IMR-90 (cell line): ENCODE data around the gene MED19. TPM values are rescaled to one million over a fixed set of nuclear protein-coding genes. Genes with fewer than 3 reads are reported as not detected.

ENCODE experiments used
- ATAC-seq: fragments of 200-7000 bp; cut with Tn5 transposase; 2 replicates; pipeline ENCODE4 v1.9.1; 2020; ENCODE audit warnings: low read depth, mild to moderate bottlenecking, moderate library complexity
- BruUV-seq: library from RNA; stranded (reverse); fragments of 400-500 nt; replicated peaks from 2 replicates; lab custom pipeline; 2021; lab: Mats Ljungman, UMichigan
- CTCF ChIA-PET: fragments of 300-600 bp; formaldehyde crosslinking; extraction: SDS; loops from one replicate; lab custom pipeline; 2021; ENCODE audit warnings: antibody characterized with exemption; lab: Yijun Ruan, JAX
- POLR2A ChIA-PET: fragments of 300-600 bp; sonication (Branson Sonifier 250); formaldehyde crosslinking; loops from one replicate; lab custom pipeline; 2022; ENCODE audit warnings: antibody characterized with exemption; ENCODE audit not compliant: unreplicated experiment; lab: Charles Lee
- DNase-seq: peaks from one replicate; pipeline ENCODE4 v3.0.0; 2013
- H2AFZ ChIP-seq: replicated peaks from 2 replicates; pipeline ENCODE3; 2013; ENCODE audit warnings: low read length, mild to moderate bottlenecking; ENCODE audit not compliant: poor library complexity
- H2AK5ac ChIP-seq: 2 replicates; pipeline ENCODE4 v1.6.1; 2013; ENCODE audit warnings: low read depth, low read length, inconsistent platforms
- H2AK9ac ChIP-seq: replicated peaks from 2 replicates; pipeline ENCODE3; 2013; ENCODE audit warnings: mild to moderate bottlenecking, low read depth, low read length, moderate library complexity; ENCODE audit not compliant: poor library complexity
- H2BK120ac ChIP-seq: 2 replicates; pipeline ENCODE4 v1.6.1; 2013; ENCODE audit warnings: low read depth, low read length, inconsistent platforms
- H2BK15ac ChIP-seq: 3 replicates; pipeline ENCODE4 v1.6.1; 2013; ENCODE audit warnings: low read depth, low read length, inconsistent platforms
- H2BK20ac ChIP-seq: 2 replicates; pipeline ENCODE4 v1.6.1; 2013; ENCODE audit warnings: low read depth, mild to moderate bottlenecking, inconsistent platforms, low read length, moderate library complexity
- H2BK5ac ChIP-seq: 2 replicates; pipeline ENCODE4 v1.6.1; 2013; ENCODE audit warnings: mild to moderate bottlenecking, low read depth, low read length, inconsistent platforms; ENCODE audit not compliant: poor library complexity, severe bottlenecking
- H3K14ac ChIP-seq: replicated peaks from 2 replicates; pipeline ENCODE4 v1.6.1; 2013; ENCODE audit warnings: low read depth, low read length, inconsistent platforms
- H3K18ac ChIP-seq: 2 replicates; pipeline ENCODE4 v1.6.1; 2013; ENCODE audit warnings: low read depth, low read length, control low read depth
- H3K23ac ChIP-seq: 2 replicates; pipeline ENCODE4 v1.6.1; 2013; ENCODE audit warnings: low read depth, low read length, inconsistent platforms
- H3K27ac ChIP-seq: 2 replicates; pipeline ENCODE4 v1.5.1; 2013; ENCODE audit warnings: mild to moderate bottlenecking, control low read depth, low read length; ENCODE audit not compliant: insufficient read depth
- H3K27me3 ChIP-seq: 2 replicates; pipeline ENCODE4 v1.6.1; 2013; ENCODE audit warnings: low read length; ENCODE audit not compliant: control insufficient read depth, insufficient read depth
- H3K36me3 ChIP-seq: 2 replicates; pipeline ENCODE4 v1.6.1; 2013; ENCODE audit warnings: low read length, mixed read lengths; ENCODE audit not compliant: control insufficient read depth, insufficient read depth
- H3K4ac ChIP-seq: 2 replicates; pipeline ENCODE4 v1.6.1; 2013; ENCODE audit warnings: low read depth, low read length, inconsistent platforms
- H3K4me1 ChIP-seq: 2 replicates; pipeline ENCODE4 v1.6.1; 2013; ENCODE audit warnings: low read length, mixed read lengths; ENCODE audit not compliant: control insufficient read depth, insufficient read depth
- H3K4me2 ChIP-seq: 2 replicates; pipeline ENCODE4 v1.6.1; 2013; ENCODE audit warnings: low read depth, mild to moderate bottlenecking, control low read depth, low read length, moderate library complexity
- H3K4me3 ChIP-seq: 2 replicates; pipeline ENCODE4 v1.5.1; 2013; ENCODE audit warnings: low read depth, mild to moderate bottlenecking, control low read depth, low read length, moderate library complexity; ENCODE audit not compliant: insufficient read depth
- H3K56ac ChIP-seq: 2 replicates; pipeline ENCODE4 v1.6.1; 2013; ENCODE audit warnings: low read length, inconsistent platforms; ENCODE audit not compliant: insufficient read depth; ENCODE audit errors: extremely low read depth
- H3K79me1 ChIP-seq, 2 experiments: 2 replicates each; pipeline ENCODE4 v1.6.1; 2013; ENCODE audit warnings: low read length in 2 of 2, inconsistent platforms in 1 of 2, low read depth in 1 of 2
- H3K9ac ChIP-seq: 2 replicates; pipeline ENCODE4 v1.6.1; 2013; ENCODE audit warnings: low read depth, low read length, control low read depth
- H3K9me1 ChIP-seq: 2 replicates; pipeline ENCODE4 v1.6.1; 2013; ENCODE audit warnings: low read length, inconsistent platforms; ENCODE audit not compliant: insufficient read depth
- H3K9me3 ChIP-seq: 2 replicates; pipeline ENCODE4 v1.6.1; 2013; ENCODE audit warnings: low read length; ENCODE audit not compliant: control insufficient read depth, insufficient read depth
- H4K20me1 ChIP-seq: 2 replicates; pipeline ENCODE4 v1.6.1; 2013; ENCODE audit warnings: low read length, inconsistent platforms; ENCODE audit not compliant: insufficient read depth
- H4K5ac ChIP-seq: 2 replicates; pipeline ENCODE4 v1.6.1; 2013; ENCODE audit warnings: mild to moderate bottlenecking, low read depth, low read length, control low read depth
- H4K8ac ChIP-seq, 2 experiments: 2 replicates each; pipeline ENCODE4 v1.6.1; 2013; ENCODE audit warnings: low read depth in 2 of 2, low read length in 2 of 2, control low read depth in 1 of 2, inconsistent platforms in 1 of 2
- H4K91ac ChIP-seq: 2 replicates; pipeline ENCODE4 v1.6.1; 2013; ENCODE audit warnings: low read depth, low read length, inconsistent platforms; ENCODE audit not compliant: insufficient read depth
- CTCF ChIP-seq: conservative IDR thresholded peaks from 2 replicates; pipeline ENCODE4 v1.5.1; 2012; ENCODE audit warnings: mild to moderate bottlenecking, low read depth, low read length, improper control_type of control experiment
- ELK1 ChIP-seq: fragments of 150-350 bp; IDR thresholded peaks from 2 replicates; pipeline ENCODE4 v1.6.1; 2016; ENCODE audit warnings: low read depth, mild to moderate bottlenecking, low read length, moderate library complexity, borderline replicate concordance
- WGBS, 2 experiments: methylation state at CpG; one replicate each; pipeline versions ENCODE4 v1.1.5 to v1.1.7; 2013; ENCODE audit warnings: missing lambda C conversion rate in 2 of 2; ENCODE audit not compliant: insufficient read length in 1 of 2; ENCODE audit errors: extremely low coverage in 2 of 2; 5-methylcytosine and 5-hydroxymethylcytosine counted together
- dilution Hi-C: fragments of 300-500 bp; cut with HindIII; formaldehyde crosslinking; loops from one replicate; pipeline ENCODE4 v1.14.3; 2018; ENCODE audit warnings: low sequenced_read_pairs; ENCODE audit not compliant: unreplicated experiment
- in situ Hi-C: fragments of 300-500 bp; cut with MboI; formaldehyde crosslinking; loops from 3 replicates; pipeline ENCODE4 v1.14.3; 2019; ENCODE audit warnings: low sequenced_read_pairs, inconsistent platforms, mixed read lengths
- intact Hi-C: fragments of 100-400 bp; cut with micrococcal nuclease; formaldehyde crosslinking; loops from 2 replicates; pipeline ENCODE4 v1.10.0; 2022
- polyA plus RNA-seq, 3 experiments: library from polyadenylated mRNA; depleted of rRNA; stranded (reverse); fragments of >200 nt; gene quantifications; 2 replicates each; pipeline ENCODE4 v1.2.3, GENCODE V29; 2012; ENCODE audit warnings: low replicate concordance in 1 of 3
- total RNA-seq: library from RNA; depleted of rRNA; stranded (reverse); fragments of >200 nt; gene quantifications from 2 replicates; pipeline ENCODE4 v1.2.3, GENCODE V29; 2012

The MED19 gene
- total and polyA plus RNA-seq, 2 of the 4 experiments (the other 2 are of a cell fraction): 14.0 to 35.0 TPM

GRCh38 chr11:57729479-57729878, 17.5 kb upstream of the MED19 start:
- H2BK120ac ChIP-seq: no peak overlapping the region
- H3K36me3 ChIP-seq: no peaks in the 10 kb centered on the region
- peaks cover 29 to 38% of the 10 kb centered on the region in 2 experiments for H3K79me1 ChIP-seq
- no TSS peak for BruUV-seq
- H4K91ac ChIP-seq: no peak overlapping the region
- no peak overlapping the region for H3K4me2 ChIP-seq
- WGBS, 2 experiments: 100% methylated on average over 3 of the region's 7 CpGs; no CpG with 5 or more reads in 1 of the 2 experiments
- no peak overlapping the region for H3K4me3 ChIP-seq
- H3K27me3 ChIP-seq: no peaks in the 10 kb centered on the region
- H2AFZ ChIP-seq: no peak overlapping the region
- DNase-seq (no peak), ATAC-seq (no peak)
- H3K9me1 ChIP-seq: no peaks in the 10 kb centered on the region
- in situ Hi-C loops: no loop called here
- no peak overlapping the region for H4K5ac ChIP-seq
- H4K8ac ChIP-seq: no peak overlapping the region
- dilution Hi-C loops: no loop called here
- H3K14ac ChIP-seq: no peak overlapping the region
- H3K4ac ChIP-seq: no peak overlapping the region
- H3K18ac ChIP-seq: no peak overlapping the region
- H3K27ac ChIP-seq: no peak overlapping the region
- no peak overlapping the region for H2BK15ac ChIP-seq
- no peak overlapping the region for H2BK20ac ChIP-seq
- no peaks in the 10 kb centered on the region for H3K4me1 ChIP-seq
- H3K23ac ChIP-seq: no peak overlapping the region
- H2AK9ac ChIP-seq: no peak overlapping the region
- H4K20me1 ChIP-seq: peaks cover 7% of the 10 kb centered on the region; the same call in 1 of the 2 replicates
- CTCF ChIA-PET: interaction anchor here (0.5 kb wide), 1 partner anchor 23 kb away, joined by 3 read pairs; no protein-coding TSS in a partner anchor
- intact Hi-C loops: no loop called here
- no peak overlapping the region for H2AK5ac ChIP-seq
- TF ChIP-seq CTCF: no peak
- no peak for TF ChIP-seq ELK1
- H2BK5ac ChIP-seq: no peak overlapping the region
- no peak overlapping the region for H3K9ac ChIP-seq
- no peaks in the 10 kb centered on the region for H3K9me3 ChIP-seq
- POLR2A ChIA-PET: interaction anchor here (0.6 kb wide), 1 partner anchor 251 kb away, joined by 3 read pairs; no protein-coding TSS in a partner anchor
- no peak overlapping the region for H3K56ac ChIP-seq
